Measurements from ENCODE around the gene MYPN. TPM values are rescaled to one million over a fixed set of nuclear protein-coding genes. Genes with fewer than 3 reads are reported as not detected.

MYPN gene
- total RNA-seq, 1 experiment from 2014 or later, result 6.0 TPM

- H3K36me3 ChIP-seq (ENCODE audit: low read depth, low read length), result peaks cover 27% of the 10 kb centered on the region
- H3K4me2 ChIP-seq (ENCODE audit: low read length), result 0 out of 2 replicates have a peak overlapping the region, but pooled peaks have one; percentile 3
- DNase-seq, result no peak
- no TSS peak for BruUV-seq (replicated peaks)
- H3K27me3 ChIP-seq (ENCODE audit: low read length), result no peaks in the 10 kb centered on the region
- H3K27ac ChIP-seq (ENCODE audit: low read length), result peak overlapping the region; percentile 18
- intact Hi-C loops (cut with micrococcal nuclease), result no loop called here
- no peak overlapping the region for H3K9ac ChIP-seq (ENCODE audit: low read length)
- H3K9me2 ChIP-seq (replicated peaks; ENCODE audit: low read length), result no peaks in the 10 kb centered on the region
- H3K79me2 ChIP-seq (ENCODE audit: low read length), result peaks cover 77% of the 10 kb centered on the region
- H3K9me3 ChIP-seq (ENCODE audit: low read length), result no peaks in the 10 kb centered on the region
- TF ChIP-seq EZH2phosphoT487 (IDR thresholded peaks at IDR 0.05; ENCODE audit: borderline replicate concordance, low read length) (no peak), CTCF (conservative IDR thresholded peaks at IDR 0.05; ENCODE audit: low read depth, low read length) (no peak), EZH2 (IDR thresholded peaks at IDR 0.05; ENCODE audit: low read length, unreplicated experiment) (no peak)
- H3K4me1 ChIP-seq (ENCODE audit: insufficient read depth, low read length), result peaks cover 93% of the 10 kb centered on the region
- H3F3A ChIP-seq (ENCODE audit: low read length, unreplicated experiment), result peaks cover 16% of the 10 kb centered on the region
- no peak overlapping the region for H3K4me3 ChIP-seq (ENCODE audit: low read length)
- H4K20me1 ChIP-seq (ENCODE audit: low read length), result no peaks in the 10 kb centered on the region
- POLR2A ChIA-PET (ENCODE audit: unreplicated experiment), result interaction anchor here (0.7 kb wide), 1 partner anchor 13 kb away, joined by 4 read pairs; no protein-coding TSS in a partner anchor
- CTCF ChIA-PET, result interaction anchor here (0.7 to 0.8 kb wide), 2 partner anchors 55 to 107 kb away, joined by 3 read pairs; no protein-coding TSS in a partner anchor
- ATAC-seq, result no peak
- no peak overlapping the region for H2AFZ ChIP-seq (ENCODE audit: low read length)
These were observed 8.2 kb upstream of the MYPN start for GRCh38 chr10:68101066-68101465.

GRCh38 chr10:68103261-68103878 lies 5.9 kb upstream of the MYPN start:
- no TSS peak for BruUV-seq (replicated peaks)
- no peaks in the 10 kb centered on the region for H3K27me3 ChIP-seq (ENCODE audit: low read length)
- H3K4me1 ChIP-seq (ENCODE audit: insufficient read depth, low read length), result peaks cover 94% of the 10 kb centered on the region
- H3K27ac ChIP-seq (ENCODE audit: low read length), result peak overlapping the region; percentile 65
- ATAC-seq (peak; percentile 22), DNase-seq (peak; percentile 61)
- H3K4me2 ChIP-seq (ENCODE audit: low read length), result peak overlapping the region; percentile 18
- peaks cover 20% of the 10 kb centered on the region for H3F3A ChIP-seq (ENCODE audit: low read length, unreplicated experiment)
- H3K9ac ChIP-seq (ENCODE audit: low read length), result peak overlapping the region; percentile 3; the same call in 1 of the 2 replicates
- TF ChIP-seq CTCF (conservative IDR thresholded peaks at IDR 0.05; ENCODE audit: low read depth, low read length), result no peak
- TF ChIP-seq EZH2 (IDR thresholded peaks at IDR 0.05; ENCODE audit: low read length, unreplicated experiment), result no peak
- TF ChIP-seq EZH2phosphoT487 (IDR thresholded peaks at IDR 0.05; ENCODE audit: borderline replicate concordance, low read length), result no peak
- no peak overlapping the region; the same call in 1 of the 2 replicates for H2AFZ ChIP-seq (ENCODE audit: low read length)
- H3K79me2 ChIP-seq (ENCODE audit: low read length), result peaks cover 72% of the 10 kb centered on the region
- CTCF ChIA-PET, result no interaction called here
- H3K4me3 ChIP-seq (ENCODE audit: low read length), result 0 out of 2 replicates have a peak overlapping the region, but pooled peaks have one; percentile 2
- no peaks in the 10 kb centered on the region for H4K20me1 ChIP-seq (ENCODE audit: low read length)
- POLR2A ChIA-PET (ENCODE audit: unreplicated experiment), result interaction anchor here (0.6 kb wide), 1 partner anchor 80 kb away, joined by 6 read pairs; no protein-coding TSS in a partner anchor
- H3K9me3 ChIP-seq (ENCODE audit: low read length), result no peaks in the 10 kb centered on the region
- no peaks in the 10 kb centered on the region for H3K9me2 ChIP-seq (replicated peaks; ENCODE audit: low read length)
- peaks cover 33% of the 10 kb centered on the region for H3K36me3 ChIP-seq (ENCODE audit: low read depth, low read length)
- intact Hi-C loops (cut with micrococcal nuclease), result no loop called here

- Histone ChIP-seq H3K4me1 (ENCODE audit: insufficient read depth, low read length) (peaks cover 88% of the 10 kb centered on the region), H4K20me1 (ENCODE audit: low read length) (no peaks in the 10 kb centered on the region), H3K36me3 (ENCODE audit: low read depth, low read length) (peaks cover 31% of the 10 kb centered on the region), H3K79me2 (ENCODE audit: low read length) (peaks cover 68% of the 10 kb centered on the region), H3K27ac (ENCODE audit: low read length) (peak overlapping the region; percentile 65), H3K4me3 (ENCODE audit: low read length) (no peak overlapping the region), H3K27me3 (ENCODE audit: low read length) (no peaks in the 10 kb centered on the region), H3K9me3 (ENCODE audit: low read length) (no peaks in the 10 kb centered on the region), H3F3A (ENCODE audit: low read length, unreplicated experiment) (peaks cover 20% of the 10 kb centered on the region), H3K4me2 (ENCODE audit: low read length) (peak overlapping the region; percentile 3), H3K9me2 (replicated peaks; ENCODE audit: low read length) (no peaks in the 10 kb centered on the region), H3K9ac (ENCODE audit: low read length) (peak overlapping the region; percentile 3; the same call in 1 of the 2 replicates), H2AFZ (ENCODE audit: low read length) (no peak overlapping the region)
- BruUV-seq (replicated peaks), result no TSS peak
- no peak for TF ChIP-seq EZH2 (IDR thresholded peaks at IDR 0.05; ENCODE audit: low read length, unreplicated experiment)
- no peak for TF ChIP-seq EZH2phosphoT487 (IDR thresholded peaks at IDR 0.05; ENCODE audit: borderline replicate concordance, low read length)
- TF ChIP-seq CTCF (conservative IDR thresholded peaks at IDR 0.05; ENCODE audit: low read depth, low read length), result no peak
- DNase-seq, result no peak
- intact Hi-C loops (cut with micrococcal nuclease), result no loop called here
- CTCF ChIA-PET, result no interaction called here
- POLR2A ChIA-PET (ENCODE audit: unreplicated experiment), result no interaction called here
- ATAC-seq, result no peak
These were observed 5.4 kb upstream of the MYPN start for GRCh38 chr10:68103901-68104300.

All from PC-3 (cell line).